ENCODE results near the gene ALAS1.

GRCh38 chr3:52238193-52238760 lies 40.3 kb downstream of the ALAS1 start:
- TF ChIP-seq, protein P1, sequence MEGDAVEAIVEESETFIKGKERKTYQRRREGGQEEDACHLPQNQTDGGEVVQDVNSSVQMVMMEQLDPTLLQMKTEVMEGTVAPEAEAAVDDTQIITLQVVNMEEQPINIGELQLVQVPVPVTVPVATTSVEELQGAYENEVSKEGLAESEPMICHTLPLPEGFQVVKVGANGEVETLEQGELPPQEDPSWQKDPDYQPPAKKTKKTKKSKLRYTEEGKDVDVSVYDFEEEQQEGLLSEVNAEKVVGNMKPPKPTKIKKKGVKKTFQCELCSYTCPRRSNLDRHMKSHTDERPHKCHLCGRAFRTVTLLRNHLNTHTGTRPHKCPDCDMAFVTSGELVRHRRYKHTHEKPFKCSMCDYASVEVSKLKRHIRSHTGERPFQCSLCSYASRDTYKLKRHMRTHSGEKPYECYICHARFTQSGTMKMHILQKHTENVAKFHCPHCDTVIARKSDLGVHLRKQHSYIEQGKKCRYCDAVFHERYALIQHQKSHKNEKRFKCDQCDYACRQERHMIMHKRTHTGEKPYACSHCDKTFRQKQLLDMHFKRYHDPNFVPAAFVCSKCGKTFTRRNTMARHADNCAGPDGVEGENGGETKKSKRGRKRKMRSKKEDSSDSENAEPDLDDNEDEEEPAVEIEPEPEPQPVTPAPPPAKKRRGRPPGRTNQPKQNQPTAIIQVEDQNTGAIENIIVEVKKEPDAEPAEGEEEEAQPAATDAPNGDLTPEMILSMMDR (IDR thresholded peaks at IDR 0.05) = no peak
- TF ChIP-seq POLR2AphosphoS5 (IDR thresholded peaks at IDR 0.05) (no peak), POLR2A (IDR thresholded peaks at IDR 0.05) (no peak), EP300 (IDR thresholded peaks at IDR 0.05) (no peak)

Data from gastroesophageal sphincter (tissue), 3 donors.